ENCODE results near the gene JDP2.

JDP2 gene

GRCh38 chr14:75427482-75428229, at the start of gene JDP2:
TSS of gene JDP2 (plus strand) at chr14:75428022. CDS start at chr14:75437921, 9,899 bp downstream.
- Histone ChIP-seq H3K4me1 (ENCODE audit: insufficient read depth, low read length, severe bottlenecking) (peaks cover 50% of the 10 kb centered on the region), H4K20me1 (ENCODE audit: insufficient read depth, low read length) (no peaks in the 10 kb centered on the region), H3K9ac (ENCODE audit: low read length) (peak within 1 kb of the TSS; percentile 91), H3K9me3 (ENCODE audit: low read length) (peaks cover 3% of the 10 kb centered on the region; the same call in 1 of the 2 replicates), H3K79me2 (ENCODE audit: insufficient read depth, low read length) (peaks cover 24% of the 10 kb centered on the region), H3K27me3 (ENCODE audit: insufficient read depth, low read length) (no peaks in the 10 kb centered on the region), H3K4me2 (ENCODE audit: low read length) (peak within 1 kb of the TSS; percentile 99), H3K36me3 (ENCODE audit: insufficient read depth, low read length) (peaks cover 16% of the 10 kb centered on the region), H3F3A (ENCODE audit: insufficient read depth, low read length) (no peaks in the 10 kb centered on the region), H3K9me2 (ENCODE audit: low read depth, low read length) (no peaks in the 10 kb centered on the region), H2AFZ (ENCODE audit: low read length) (no peak within 1 kb of the TSS), H3K4me3 (ENCODE audit: low read depth, low read length, poor library complexity, severe bottlenecking) (peak within 1 kb of the TSS; percentile 84), H3K27ac (ENCODE audit: low read depth, low read length, poor library complexity, severe bottlenecking) (peak within 1 kb of the TSS; percentile 87)
- no peak for TF ChIP-seq EZH2 (IDR thresholded peaks at IDR 0.05; ENCODE audit: borderline replicate concordance, low read length)
- 0 out of 2 replicates have a peak, but pooled peaks have one; percentile 9 for TF ChIP-seq CTCF (IDR thresholded peaks at IDR 0.05; ENCODE audit: low read length)

- Histone ChIP-seq H3K27me3 (ENCODE audit: insufficient read depth, low read length) (no peaks in the 10 kb centered on the region), H3K79me2 (ENCODE audit: insufficient read depth, low read length) (no peaks in the 10 kb centered on the region), H3K4me3 (ENCODE audit: low read depth, low read length, poor library complexity, severe bottlenecking) (no peak overlapping the region), H3K9ac (ENCODE audit: low read length) (no peak overlapping the region), H3K9me3 (ENCODE audit: low read length) (no peaks in the 10 kb centered on the region), H3K9me2 (ENCODE audit: low read depth, low read length) (no peaks in the 10 kb centered on the region), H3K27ac (ENCODE audit: low read depth, low read length, poor library complexity, severe bottlenecking) (no peak overlapping the region), H4K20me1 (ENCODE audit: insufficient read depth, low read length) (no peaks in the 10 kb centered on the region), H3K4me2 (ENCODE audit: low read length) (no peak overlapping the region), H3K36me3 (ENCODE audit: insufficient read depth, low read length) (no peaks in the 10 kb centered on the region), H3K4me1 (ENCODE audit: insufficient read depth, low read length, severe bottlenecking) (no peaks in the 10 kb centered on the region), H2AFZ (ENCODE audit: low read length) (no peak overlapping the region), H3F3A (ENCODE audit: insufficient read depth, low read length) (no peaks in the 10 kb centered on the region)
- TF ChIP-seq EZH2 (IDR thresholded peaks at IDR 0.05; ENCODE audit: borderline replicate concordance, low read length), result no peak
- no peak for TF ChIP-seq CTCF (IDR thresholded peaks at IDR 0.05; ENCODE audit: low read length)
These were observed 48.4 kb upstream of the JDP2 start for GRCh38 chr14:75379246-75379929.

- Histone ChIP-seq H4K20me1 (ENCODE audit: insufficient read depth, low read length) (no peaks in the 10 kb centered on the region), H3K4me1 (ENCODE audit: insufficient read depth, low read length, severe bottlenecking) (no peaks in the 10 kb centered on the region), H3K79me2 (ENCODE audit: insufficient read depth, low read length) (no peaks in the 10 kb centered on the region), H3K9me2 (ENCODE audit: low read depth, low read length) (no peaks in the 10 kb centered on the region), H3K9me3 (ENCODE audit: low read length) (no peaks in the 10 kb centered on the region), H3K4me3 (ENCODE audit: low read depth, low read length, poor library complexity, severe bottlenecking) (no peak overlapping the region), H3K27me3 (ENCODE audit: insufficient read depth, low read length) (no peaks in the 10 kb centered on the region), H3K9ac (ENCODE audit: low read length) (no peak overlapping the region), H2AFZ (ENCODE audit: low read length) (no peak overlapping the region), H3K27ac (ENCODE audit: low read depth, low read length, poor library complexity, severe bottlenecking) (no peak overlapping the region), H3K36me3 (ENCODE audit: insufficient read depth, low read length) (no peaks in the 10 kb centered on the region), H3F3A (ENCODE audit: insufficient read depth, low read length) (no peaks in the 10 kb centered on the region), H3K4me2 (ENCODE audit: low read length) (no peak overlapping the region)
- TF ChIP-seq CTCF (IDR thresholded peaks at IDR 0.05; ENCODE audit: low read length) (no peak), EZH2 (IDR thresholded peaks at IDR 0.05; ENCODE audit: borderline replicate concordance, low read length) (no peak)
These were observed 47.9 kb upstream of the JDP2 start for GRCh38 chr14:75379930-75380270.

All from OCI-LY1 (cell line).